ENCODE measurements around the gene GALT. TPM values are rescaled to one million over a fixed set of nuclear protein-coding genes. Genes with fewer than 3 reads are reported as not detected.
A peak's percentile ranks its signal among the peaks of the same experiment; 100 is the strongest.

Gene GALT
- total and polyA plus RNA-seq, 2 experiments from 2014 or later: 31.5 to 35.1 TPM

- TF ChIP-seq ZNF462 (CRISPR knock-in tag; IDR thresholded peaks at IDR 0.05): no peak
- no peak for TF ChIP-seq NANOG (IDR thresholded peaks at IDR 0.05; ENCODE audit: borderline replicate concordance)
These were observed 31.3 kb upstream of the GALT start (continued) for GRCh38 chr9:34615132-34615531.

GRCh38 chr9:34620061-34620994 is 26.1 kb upstream of the GALT start, which contains the start of gene DCTN3:
Gene DCTN3, minus strand, starts transcription at chr9:34620495. Its CDS starts 31 bp downstream, at chr9:34620464.
- no peaks in the 10 kb centered on the region for H4K20me1 ChIP-seq (replicated peaks; ENCODE audit: insufficient read depth)
- no peaks in the 10 kb centered on the region for H3K79me2 ChIP-seq (replicated peaks; ENCODE audit: insufficient read depth)
- no peaks in the 10 kb centered on the region for H3F3A ChIP-seq (replicated peaks; ENCODE audit: low read depth)
- peak within 1 kb of the TSS; percentile 77 for H2AFZ ChIP-seq
- no peak within 1 kb of the TSS for H3K27ac Mint-ChIP-seq
- no peaks in the 10 kb centered on the region for H3K36me3 ChIP-seq (ENCODE audit: insufficient read depth)
- H3K9me3 Mint-ChIP-seq: no peaks in the 10 kb centered on the region
- H3K4me2 ChIP-seq: peak within 1 kb of the TSS; percentile 79
- no peak within 1 kb of the TSS for H3K27ac ChIP-seq (ENCODE audit: low read depth)
- peaks cover 11% of the 10 kb centered on the region; the same call in 1 of the 2 replicates for H3K4me1 ChIP-seq (ENCODE audit: insufficient read depth)
- TF ChIP-seq, protein P1, sequence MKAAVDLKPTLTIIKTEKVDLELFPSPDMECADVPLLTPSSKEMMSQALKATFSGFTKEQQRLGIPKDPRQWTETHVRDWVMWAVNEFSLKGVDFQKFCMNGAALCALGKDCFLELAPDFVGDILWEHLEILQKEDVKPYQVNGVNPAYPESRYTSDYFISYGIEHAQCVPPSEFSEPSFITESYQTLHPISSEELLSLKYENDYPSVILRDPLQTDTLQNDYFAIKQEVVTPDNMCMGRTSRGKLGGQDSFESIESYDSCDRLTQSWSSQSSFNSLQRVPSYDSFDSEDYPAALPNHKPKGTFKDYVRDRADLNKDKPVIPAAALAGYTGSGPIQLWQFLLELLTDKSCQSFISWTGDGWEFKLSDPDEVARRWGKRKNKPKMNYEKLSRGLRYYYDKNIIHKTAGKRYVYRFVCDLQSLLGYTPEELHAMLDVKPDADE (IDR thresholded peaks at IDR 0.05): no peak
- TF ChIP-seq CREB1 (CRISPR knock-in tag; IDR thresholded peaks at IDR 0.05; ENCODE audit: low read depth): peak; percentile 90
- H3K4me3 ChIP-seq: peak within 1 kb of the TSS; percentile 74
- ATAC-seq: peak; percentile 88
- no peaks in the 10 kb centered on the region for H3K36me3 Mint-ChIP-seq (ENCODE audit: low read depth)
- H3K4me1 Mint-ChIP-seq: peaks cover 11% of the 10 kb centered on the region
- H3K9me2 ChIP-seq (ENCODE audit: insufficient read depth): 0 out of 2 replicates have a peak, but pooled peaks cover 4% of the 10 kb centered on the region
- H3K4me3 Mint-ChIP-seq: peak within 1 kb of the TSS; percentile 90
- peaks cover 53% of the 10 kb centered on the region for H3K27me3 ChIP-seq (ENCODE audit: insufficient read depth)
- peaks cover 44% of the 10 kb centered on the region for H3K27me3 Mint-ChIP-seq (ENCODE audit: insufficient read depth, low read depth, poor library complexity)
- DNase-seq (ENCODE audit: low spot score): peak; percentile 99
